ENCODE measurements around the gene MIER3. TPM values are rescaled to one million over a fixed set of nuclear protein-coding genes. Genes with fewer than 3 reads are reported as not detected.

The MIER3 gene
- total and polyA plus RNA-seq, 9 of the 15 experiments (the other 6 are each of a cell fraction or from before 2014, with no cell fraction given) = 4.1 to 29.3 (median 13.0) TPM

GRCh38 chr5:56908942-56909293, 43.0 kb downstream of the MIER3 start:
- ChIA-PET CTCF (ENCODE audit: low intra/inter-chr PET ratio) (no interaction called here), POLR2A (interaction anchor here (0.8 to 2.8 kb wide), 6 partner anchors 11 to 294 kb away, joined by 3 to 21 read pairs (median 5); no protein-coding TSS in a partner anchor)
- H3K9me3 ChIP-seq (replicated peaks; ENCODE audit: control insufficient read depth, insufficient read depth, low read depth, low read length) = no peaks in the 10 kb centered on the region
- peak overlapping the region; percentile 58 for H3K4me3 ChIP-seq
- peak; percentile 15 for FAIRE-seq
- no peak for DNase-seq (ENCODE audit: extremely low read depth in 1 of 4, low spot score in 3 of 4)
- intact Hi-C loops (cut with micrococcal nuclease) = loop anchor here (5.0 to 10.0 kb wide), 3 partner anchors 43 to 92 kb away; partner anchors contain the start of genes MAP3K1 and MIER3
- in situ Hi-C loops (cut with MboI) = no loop called here
- H3K79me2 ChIP-seq (ENCODE audit: control insufficient read depth, insufficient read depth, low read length) = peaks cover 14% of the 10 kb centered on the region; the same call in 2 of the 3 replicates
- ATAC-seq = peak; percentile 76
- peak overlapping the region; percentile 91 for H3K4me2 ChIP-seq (ENCODE audit: insufficient read depth, low read length)
- no peaks in the 10 kb centered on the region for H3K9me1 ChIP-seq (ENCODE audit: control insufficient read depth, insufficient read depth, low read length)
- under 1% methylated on average over 19 of the region's 19 CpGs for WGBS (ENCODE audit: insufficient coverage, low coverage, missing lambda C conversion rate)
- peaks cover 0 to 7% of the 10 kb centered on the region in 2 experiments; a peak in 3 of 5 replicates for H3K4me1 ChIP-seq (replicated peaks in 1 of 2; ENCODE audit: control insufficient read depth in 2 of 2, insufficient read depth in 2 of 2, low read length in 2 of 2)
- no peaks in the 10 kb centered on the region for H4K20me1 ChIP-seq (replicated peaks; ENCODE audit: control insufficient read depth, insufficient read depth, low read length)
- peak overlapping the region; percentile 86 to 98 for H3K9ac ChIP-seq (ENCODE audit: insufficient read depth in 1 of 2, low read depth in 2 of 2, low read length in 2 of 2)
- peak overlapping the region; percentile 95 for H2AFZ ChIP-seq (ENCODE audit: low read depth, low read length)
- BruUV-seq (replicated peaks) = no TSS peak
- no peaks in the 10 kb centered on the region for H3K27me3 ChIP-seq (ENCODE audit: control insufficient read depth in 2 of 2, insufficient read depth in 2 of 2, low read length in 2 of 2)
- peak overlapping the region; percentile 96 for H3K27ac ChIP-seq (ENCODE audit: extremely low read depth, low read depth, low read length)
- H3K36me3 ChIP-seq (ENCODE audit: control insufficient read depth, insufficient read depth, low read length) = peaks cover 4% of the 10 kb centered on the region; the same call in 2 of the 3 replicates
- TF ChIP-seq ZC3H8 (IDR thresholded peaks at IDR 0.05) (no peak), ARNT (IDR thresholded peaks at IDR 0.05) (0 out of 4 replicates have a peak, but pooled peaks of 1 of the 2 experiments have one; percentile 28), STAT5A (IDR thresholded peaks at IDR 0.05; ENCODE audit: borderline replicate concordance, low read length) (no peak), KLF10 (CRISPR knock-in tag; IDR thresholded peaks at IDR 0.05) (no peak), USF1 (CRISPR knock-in tag; IDR thresholded peaks at IDR 0.05) (no peak), HDAC2 (IDR thresholded peaks at IDR 0.05) (0 out of 2 replicates have a peak, but pooled peaks have one; percentile 27), LARP7 (IDR thresholded peaks at IDR 0.05) (no peak), PHB (CRISPR knock-in tag; IDR thresholded peaks at IDR 0.05) (no peak), ATF1 (CRISPR knock-in tag; IDR thresholded peaks at IDR 0.05) (no peak), ATF1 (tag; IDR thresholded peaks at IDR 0.05) (peak; percentile 72; the same call in 1 of the 2 replicates), RBM39 (optimal IDR thresholded peaks at IDR 0.05; ENCODE audit: low read depth, low read length) (no peak), RERE (CRISPR knock-in tag; IDR thresholded peaks at IDR 0.05; ENCODE audit: borderline replicate concordance) (no peak), SMARCA5 (IDR thresholded peaks at IDR 0.05) (no peak), MEF2A (IDR thresholded peaks at IDR 0.05; ENCODE audit: control insufficient read depth, low read depth, low read length) (no peak), FOXJ2 (tag; IDR thresholded peaks at IDR 0.05) (0 out of 2 replicates have a peak, but pooled peaks have one; percentile 16), IFI16 (CRISPR knock-in tag; IDR thresholded peaks at IDR 0.05) (no peak), CXXC5 (CRISPR knock-in tag; IDR thresholded peaks at IDR 0.05) (no peak), ADNP (tag; IDR thresholded peaks at IDR 0.05) (no peak)
- TF ChIP-seq, protein P1, sequence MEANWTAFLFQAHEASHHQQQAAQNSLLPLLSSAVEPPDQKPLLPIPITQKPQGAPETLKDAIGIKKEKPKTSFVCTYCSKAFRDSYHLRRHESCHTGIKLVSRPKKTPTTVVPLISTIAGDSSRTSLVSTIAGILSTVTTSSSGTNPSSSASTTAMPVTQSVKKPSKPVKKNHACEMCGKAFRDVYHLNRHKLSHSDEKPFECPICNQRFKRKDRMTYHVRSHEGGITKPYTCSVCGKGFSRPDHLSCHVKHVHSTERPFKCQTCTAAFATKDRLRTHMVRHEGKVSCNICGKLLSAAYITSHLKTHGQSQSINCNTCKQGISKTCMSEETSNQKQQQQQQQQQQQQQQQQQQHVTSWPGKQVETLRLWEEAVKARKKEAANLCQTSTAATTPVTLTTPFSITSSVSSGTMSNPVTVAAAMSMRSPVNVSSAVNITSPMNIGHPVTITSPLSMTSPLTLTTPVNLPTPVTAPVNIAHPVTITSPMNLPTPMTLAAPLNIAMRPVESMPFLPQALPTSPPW (CRISPR knock-in tag; IDR thresholded peaks at IDR 0.05) = no peak
